ENCODE data around the gene PARVB. TPM values are rescaled to one million over a fixed set of nuclear protein-coding genes. Genes with fewer than 3 reads are reported as not detected.
A peak's percentile ranks its signal among the peaks of the same experiment; 100 is the strongest.

PARVB gene
- total RNA-seq, 1 donor from 2014 or later = 122 TPM

- Mint-ChIP-seq H3K4me3 (ENCODE audit: low read depth) (peak overlapping the region; percentile 83), H3K9me3 (no peaks in the 10 kb centered on the region), H3K27ac (peak overlapping the region; percentile 92), H3K36me3 (ENCODE audit: low read depth) (peaks cover 25% of the 10 kb centered on the region), H3K4me1 (ENCODE audit: low read depth) (peaks cover 21% of the 10 kb centered on the region), H3K27me3 (ENCODE audit: low read depth) (peaks cover 9% of the 10 kb centered on the region)
- intact Hi-C loops (cut with micrococcal nuclease) = loop anchor here (10.0 kb wide), 1 partner anchor 156 kb away; the partner anchor contains the start of gene PARVB
- DNase-seq (ENCODE audit: low spot score) = peak; percentile 56
Measured at GRCh38 chr22:44181033-44181911, 157.2 kb downstream of the PARVB start.

DNA sequence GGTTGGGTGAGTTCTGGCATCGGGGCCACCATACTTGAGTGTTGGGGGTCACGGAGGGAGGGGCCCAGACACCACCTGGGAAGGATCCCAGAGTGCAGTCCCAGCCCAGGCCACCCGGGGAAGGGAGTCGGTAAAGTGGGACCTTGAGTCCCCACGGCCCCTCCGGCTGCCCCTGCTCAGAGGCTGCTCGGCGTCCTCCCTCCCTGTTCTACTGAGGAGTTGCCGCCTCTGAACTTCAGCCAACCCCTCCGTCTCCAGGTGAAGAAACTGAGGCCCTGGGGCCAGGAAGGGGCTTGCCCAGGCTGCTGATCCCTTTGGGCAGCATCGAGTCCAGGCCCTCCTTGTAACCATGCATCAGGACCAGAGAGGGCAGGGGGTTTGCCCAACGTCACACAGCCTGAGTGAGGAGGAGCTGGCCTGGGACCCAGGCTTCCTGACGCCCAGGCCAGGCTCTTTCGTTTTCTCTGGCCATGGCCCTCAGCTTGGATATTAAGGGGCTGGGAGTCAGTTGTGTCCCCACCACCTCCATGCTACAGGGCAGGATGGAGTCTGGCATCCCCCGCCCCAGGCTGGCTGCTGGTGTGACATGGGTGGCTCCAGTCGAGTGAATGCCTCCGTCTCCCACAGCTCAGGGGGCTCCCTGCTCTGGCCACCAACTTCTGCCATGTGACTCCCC lies 157.9 kb downstream of the PARVB start:
- Mint-ChIP-seq H3K27me3 (ENCODE audit: low read depth) (peaks cover 8% of the 10 kb centered on the region), H3K4me1 (ENCODE audit: low read depth) (peaks cover 21% of the 10 kb centered on the region), H3K27ac (peak overlapping the region; percentile 92), H3K4me3 (ENCODE audit: low read depth) (peak overlapping the region; percentile 83), H3K9me3 (no peaks in the 10 kb centered on the region), H3K36me3 (ENCODE audit: low read depth) (peaks cover 29% of the 10 kb centered on the region)
- no peak for DNase-seq (ENCODE audit: low spot score)
- intact Hi-C loops (cut with micrococcal nuclease) = loop anchor here (1.0 to 10.0 kb wide), 2 partner anchors 9 to 157 kb away; partner anchors contain the start of gene PARVB

DNA sequence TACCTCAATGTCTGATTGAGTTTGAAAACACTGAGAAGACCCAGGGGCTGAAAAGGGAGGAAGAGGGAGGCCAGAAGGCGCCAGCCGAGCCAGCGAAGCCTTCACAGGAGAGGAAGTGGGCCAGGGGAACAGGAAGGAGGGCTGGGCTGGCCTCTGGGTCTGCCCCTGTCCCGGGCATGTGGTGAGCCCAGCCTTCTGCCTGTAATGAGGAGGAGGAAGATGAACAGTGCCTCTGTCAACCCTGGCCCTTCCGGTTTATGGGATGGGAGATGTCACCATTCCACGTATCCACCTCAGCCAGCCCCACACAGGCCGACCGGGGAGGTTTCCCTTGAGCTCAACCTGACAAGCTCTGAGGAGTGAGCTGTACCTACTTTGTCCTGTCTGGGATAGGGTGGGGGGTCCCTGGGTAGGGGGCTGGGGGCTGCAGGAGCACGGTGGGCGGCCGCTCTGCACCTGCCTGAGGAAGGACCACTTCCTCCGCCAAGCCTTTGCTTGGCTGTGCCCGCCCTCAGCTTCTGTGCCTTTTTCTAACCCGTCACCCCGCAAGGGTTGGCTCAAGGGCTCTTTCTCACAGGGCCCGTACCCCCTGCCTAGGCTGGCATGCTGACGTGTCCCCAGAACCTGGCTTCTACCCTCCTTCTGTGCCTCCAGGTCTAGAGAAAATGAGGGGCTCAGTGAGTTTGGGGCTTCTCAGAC lies 158.6 kb downstream of the PARVB start:
- peaks cover 33% of the 10 kb centered on the region for H3K36me3 Mint-ChIP-seq (ENCODE audit: low read depth)
- intact Hi-C loops (cut with micrococcal nuclease) = loop anchor here (1.0 to 10.0 kb wide), 2 partner anchors 9 to 158 kb away; partner anchors contain the start of gene PARVB

DNA sequence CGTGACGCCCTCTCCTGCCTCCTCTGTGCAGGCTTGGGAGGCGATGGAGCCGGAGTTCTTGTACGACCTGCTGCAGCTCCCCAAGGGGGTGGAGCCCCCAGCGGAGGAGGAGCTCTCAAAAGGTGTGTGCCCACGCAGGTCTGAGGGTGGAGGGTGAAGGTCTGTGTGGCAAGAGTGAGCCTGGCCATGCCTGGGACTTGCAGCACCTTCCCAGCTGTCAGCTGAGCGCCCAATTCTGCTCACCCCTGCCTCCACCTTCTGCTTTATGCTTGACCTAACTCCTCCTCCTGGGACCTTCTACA lies 159.1 kb downstream of the PARVB start:
- intact Hi-C loops (cut with micrococcal nuclease) = loop anchor here (10.0 kb wide), 1 partner anchor 158 kb away; the partner anchor contains the start of gene PARVB
- no peak for DNase-seq (ENCODE audit: low spot score)
- Mint-ChIP-seq H3K9me3 (no peaks in the 10 kb centered on the region), H3K4me1 (ENCODE audit: low read depth) (peaks cover 21% of the 10 kb centered on the region), H3K36me3 (ENCODE audit: low read depth) (peaks cover 33% of the 10 kb centered on the region), H3K27me3 (ENCODE audit: low read depth) (peaks cover 2% of the 10 kb centered on the region), H3K4me3 (ENCODE audit: low read depth) (peak overlapping the region; percentile 83), H3K27ac (peak overlapping the region; percentile 92)

More for the DNA sequence above, 158.6 kb downstream of the PARVB start:
- H3K27me3 Mint-ChIP-seq (ENCODE audit: low read depth) = peaks cover 6% of the 10 kb centered on the region
- no peaks in the 10 kb centered on the region for H3K9me3 Mint-ChIP-seq
- peak overlapping the region; percentile 92 for H3K27ac Mint-ChIP-seq
- peaks cover 21% of the 10 kb centered on the region for H3K4me1 Mint-ChIP-seq (ENCODE audit: low read depth)
- peak; percentile 54 for DNase-seq (ENCODE audit: low spot score)
- peak overlapping the region; percentile 83 for H3K4me3 Mint-ChIP-seq (ENCODE audit: low read depth)

- Mint-ChIP-seq H3K36me3 (ENCODE audit: low read depth) (peaks cover 33% of the 10 kb centered on the region), H3K27me3 (ENCODE audit: low read depth) (peaks cover 2% of the 10 kb centered on the region), H3K4me1 (ENCODE audit: low read depth) (peaks cover 21% of the 10 kb centered on the region), H3K9me3 (no peaks in the 10 kb centered on the region), H3K4me3 (ENCODE audit: low read depth) (no peak overlapping the region), H3K27ac (no peak overlapping the region)
- no peak for DNase-seq (ENCODE audit: low spot score)
- intact Hi-C loops (cut with micrococcal nuclease) = loop anchor here (10.0 kb wide), 1 partner anchor 159 kb away; the partner anchor contains the start of gene PARVB
Measured at GRCh38 chr22:44184006-44184405, 159.9 kb downstream of the PARVB start.

GRCh38 chr22:44185237-44186120 lies 161.4 kb downstream of the PARVB start:
- Mint-ChIP-seq H3K4me3 (ENCODE audit: low read depth) (no peak overlapping the region), H3K4me1 (ENCODE audit: low read depth) (peaks cover 17% of the 10 kb centered on the region), H3K27me3 (ENCODE audit: low read depth) (no peaks in the 10 kb centered on the region), H3K9me3 (no peaks in the 10 kb centered on the region), H3K27ac (no peak overlapping the region), H3K36me3 (ENCODE audit: low read depth) (peaks cover 33% of the 10 kb centered on the region)
- intact Hi-C loops (cut with micrococcal nuclease) = loop anchor here (10.0 kb wide), 1 partner anchor 161 kb away; the partner anchor contains the start of gene PARVB
- DNase-seq (ENCODE audit: low spot score) = no peak

GRCh38 chr22:44186121-44186510 lies 162.0 kb downstream of the PARVB start:
- Mint-ChIP-seq H3K27ac (no peak overlapping the region), H3K36me3 (ENCODE audit: low read depth) (peaks cover 33% of the 10 kb centered on the region), H3K4me1 (ENCODE audit: low read depth) (peaks cover 13% of the 10 kb centered on the region), H3K9me3 (no peaks in the 10 kb centered on the region), H3K27me3 (ENCODE audit: low read depth) (no peaks in the 10 kb centered on the region), H3K4me3 (ENCODE audit: low read depth) (no peak overlapping the region)
- intact Hi-C loops (cut with micrococcal nuclease) = loop anchor here (10.0 kb wide), 1 partner anchor 161 kb away; the partner anchor contains the start of gene PARVB
- no peak for DNase-seq (ENCODE audit: low spot score)

- H3K27ac Mint-ChIP-seq = no peak overlapping the region
- H3K27me3 Mint-ChIP-seq (ENCODE audit: low read depth) = no peaks in the 10 kb centered on the region
- peaks cover 36% of the 10 kb centered on the region for H3K36me3 Mint-ChIP-seq (ENCODE audit: low read depth)
- intact Hi-C loops (cut with micrococcal nuclease) = loop anchor here (10.0 kb wide), 1 partner anchor 162 kb away; the partner anchor contains the start of gene PARVB
- no peak overlapping the region for H3K4me3 Mint-ChIP-seq (ENCODE audit: low read depth)
- H3K9me3 Mint-ChIP-seq = no peaks in the 10 kb centered on the region
- peaks cover 17% of the 10 kb centered on the region for H3K4me1 Mint-ChIP-seq (ENCODE audit: low read depth)
- no peak for DNase-seq (ENCODE audit: low spot score)
Measured at GRCh38 chr22:44186737-44187136, 162.6 kb downstream of the PARVB start.

DNA sequence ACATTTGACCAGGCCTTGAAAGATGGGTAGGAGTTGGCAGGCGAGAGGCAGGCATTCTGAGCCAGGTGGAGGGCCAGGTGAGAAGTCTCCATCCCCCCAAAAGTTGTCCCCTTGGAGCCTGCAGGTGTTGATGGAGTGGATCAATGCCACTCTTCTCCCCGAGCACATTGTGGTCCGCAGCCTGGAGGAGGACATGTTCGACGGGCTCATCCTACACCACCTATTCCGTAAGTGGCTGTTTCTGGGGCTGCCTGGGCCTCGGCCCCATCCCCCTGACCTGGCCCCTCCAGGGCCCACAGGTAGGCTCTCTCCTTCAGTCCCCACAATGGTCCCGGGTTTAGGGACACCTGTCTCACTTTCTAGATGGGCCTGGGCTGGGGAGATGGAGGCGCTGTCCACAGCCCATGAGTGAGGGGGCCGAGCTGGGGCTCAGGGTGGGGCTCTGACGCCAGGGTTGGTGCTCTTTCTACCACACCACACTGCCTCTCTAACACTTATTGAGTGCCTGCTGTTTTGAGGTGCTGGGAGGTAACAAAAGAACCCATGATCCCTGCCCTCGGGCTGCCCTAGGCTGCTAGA lies 163.6 kb downstream of the PARVB start:
- Mint-ChIP-seq H3K4me1 (ENCODE audit: low read depth) (peaks cover 15% of the 10 kb centered on the region), H3K27me3 (ENCODE audit: low read depth) (no peaks in the 10 kb centered on the region)

GRCh38 chr22:44188316-44188715 lies 164.2 kb downstream of the PARVB start:
- H3K4me1 Mint-ChIP-seq (ENCODE audit: low read depth) = peaks cover 21% of the 10 kb centered on the region
- intact Hi-C loops (cut with micrococcal nuclease) = loop anchor here (10.0 kb wide), 1 partner anchor 164 kb away; the partner anchor contains the start of gene PARVB
- H3K4me3 Mint-ChIP-seq (ENCODE audit: low read depth) = no peak overlapping the region
- H3K9me3 Mint-ChIP-seq = no peaks in the 10 kb centered on the region
- no peaks in the 10 kb centered on the region for H3K27me3 Mint-ChIP-seq (ENCODE audit: low read depth)
- no peak overlapping the region for H3K27ac Mint-ChIP-seq
- no peak for DNase-seq (ENCODE audit: low spot score)
- H3K36me3 Mint-ChIP-seq (ENCODE audit: low read depth) = peaks cover 42% of the 10 kb centered on the region

More for the DNA sequence above, 163.6 kb downstream of the PARVB start:
- Mint-ChIP-seq H3K9me3 (no peaks in the 10 kb centered on the region), H3K36me3 (ENCODE audit: low read depth) (peaks cover 37% of the 10 kb centered on the region), H3K4me3 (ENCODE audit: low read depth) (no peak overlapping the region), H3K27ac (no peak overlapping the region)
- intact Hi-C loops (cut with micrococcal nuclease) = loop anchor here (10.0 kb wide), 1 partner anchor 163 kb away; the partner anchor contains the start of gene PARVB
- no peak for DNase-seq (ENCODE audit: low spot score)

DNA sequence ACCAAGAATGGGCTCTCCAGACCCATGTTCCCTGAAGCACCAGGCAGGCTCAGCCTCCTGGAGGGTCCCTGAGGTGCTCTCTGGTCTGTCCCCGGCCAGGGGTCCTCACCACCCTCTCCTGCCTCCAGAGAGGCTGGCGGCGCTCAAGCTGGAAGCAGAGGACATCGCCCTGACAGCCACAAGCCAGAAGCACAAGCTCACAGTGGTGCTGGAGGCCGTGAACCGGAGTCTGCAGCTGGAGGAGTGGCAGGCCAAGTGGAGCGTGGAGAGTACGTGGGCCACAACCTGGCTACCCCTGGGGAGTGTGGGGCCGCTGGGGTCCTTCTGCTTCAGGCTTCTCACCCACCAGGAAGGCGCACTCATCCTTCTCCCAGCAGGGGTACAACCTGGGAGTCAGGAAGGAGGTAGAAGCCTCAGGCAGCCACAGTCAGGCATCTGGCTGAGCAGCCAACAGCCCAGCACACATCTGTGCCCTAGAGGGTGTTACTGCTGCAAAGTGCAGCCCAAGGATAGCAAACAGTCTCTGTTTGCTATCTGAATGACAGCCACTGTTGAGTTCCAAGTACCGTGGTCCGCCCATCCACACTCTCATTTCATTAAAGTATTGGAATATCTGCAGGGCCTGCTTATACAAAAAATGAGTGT lies 165.0 kb downstream of the PARVB start:
- Mint-ChIP-seq H3K4me1 (ENCODE audit: low read depth) (peaks cover 25% of the 10 kb centered on the region), H3K36me3 (ENCODE audit: low read depth) (peaks cover 42% of the 10 kb centered on the region), H3K4me3 (ENCODE audit: low read depth) (no peak overlapping the region), H3K27ac (no peak overlapping the region), H3K9me3 (no peaks in the 10 kb centered on the region), H3K27me3 (ENCODE audit: low read depth) (no peaks in the 10 kb centered on the region)
- intact Hi-C loops (cut with micrococcal nuclease) = loop anchor here (10.0 kb wide), 1 partner anchor 164 kb away; the partner anchor contains the start of gene PARVB
- DNase-seq (ENCODE audit: low spot score) = no peak

Data from activated T-helper 2 cell treated with anti-CD3 and anti-CD28 coated beads, Interferon-gamma antibody, Interleukin-2, Interleukin-4, amounts not matched to agents 10 μg/mL and 5 μg/mL and 100 μg/mL, durations not matched to agents 14 hours and 24 hours and 36 hours (primary cell).